GM12878 (cell line): ENCODE data around the gene SPG7. TPM values are rescaled to one million over a fixed set of nuclear protein-coding genes. Genes with fewer than 3 reads are reported as not detected.

Source experiments
- ATAC-seq: fragments of 200-7000 bp; cut with Tn5 transposase; 3 replicates; pipeline ENCODE4 v1.9.1; 2020; ENCODE audit warnings: mild to moderate bottlenecking, moderate library complexity
- BruUV-seq: library from RNA; stranded (reverse); fragments of 400-500 nt; replicated peaks from 2 replicates; lab custom pipeline; 2021; lab: Mats Ljungman, UMichigan
- CTCF ChIA-PET: fragments of 300-600 bp; sonication (Branson Sonifier 250); formaldehyde crosslinking; extraction: SDS; loops from one replicate; lab custom pipeline; 2021; ENCODE audit warnings: inconsistent platforms; lab: Yijun Ruan, JAX
- POLR2A ChIA-PET: fragments of 350-600 bp; formaldehyde crosslinking; extraction: SDS; loops from one replicate; lab custom pipeline; 2021; ENCODE audit warnings: inconsistent platforms; lab: Charles Lee
- RAD21 ChIA-PET: fragments of 300-600 bp; sonication (Branson Sonifier 250); formaldehyde crosslinking; loops from one replicate; lab custom pipeline; 2023; ENCODE audit warnings: antibody characterized with exemption; ENCODE audit not compliant: unreplicated experiment; lab: Charles Lee
- SMC1A ChIA-PET: fragments of 300-600 bp; sonication (Branson Sonifier 250); formaldehyde crosslinking; loops from one replicate; lab custom pipeline; 2023; ENCODE audit not compliant: unreplicated experiment, uncharacterized antibody; lab: Charles Lee
- DNase-seq: peaks from one replicate; pipeline ENCODE4 v3.0.0-alpha.2; 2011; ENCODE audit warnings: low read depth, low spot score
- FAIRE-seq: peaks from 3 replicates; lab custom pipeline; 2011; peaks lifted over from hg19 to GRCh38; lab: Jason Lieb, UNC
- H2AFZ ChIP-seq: 2 replicates; pipeline ENCODE4 v1.6.0; 2011; ENCODE audit warnings: low read depth, low read length, control low read depth; ENCODE audit not compliant: control insufficient read depth
- H3K27ac ChIP-seq: 2 replicates; pipeline ENCODE4 v1.5.1; 2011; ENCODE audit warnings: control low read depth; ENCODE audit not compliant: control insufficient read depth, insufficient read depth
- H3K27me3 ChIP-seq, 2 experiments: replicated peaks in 1 of 2; 2 replicates each; pipeline versions ENCODE4 v1.6.0 to v1.6.1; 2011; ENCODE audit warnings: low read length in 1 of 2; ENCODE audit not compliant: control insufficient read depth in 2 of 2, insufficient read depth in 2 of 2
- H3K36me3 ChIP-seq, 2 experiments: 2 replicates each; pipeline ENCODE4 v1.5.1; 2011; ENCODE audit warnings: low read length in 1 of 2; ENCODE audit not compliant: control insufficient read depth in 2 of 2, insufficient read depth in 2 of 2
- H3K4me1 ChIP-seq: 2 replicates; pipeline ENCODE4 v1.6.1; 2011; ENCODE audit warnings: mild to moderate bottlenecking, low read length, moderate library complexity, mixed read lengths; ENCODE audit not compliant: control insufficient read depth, insufficient read depth
- H3K4me2 ChIP-seq: 2 replicates; pipeline ENCODE4 v1.6.0; 2011; ENCODE audit warnings: control low read depth; ENCODE audit not compliant: control insufficient read depth, insufficient read depth
- H3K4me3 ChIP-seq: fragments of 200-600 bp; sonication (generic); 2 replicates; pipeline ENCODE4 v1.5.1; 2016
- H3K79me2 ChIP-seq: 2 replicates; pipeline ENCODE4 v1.6.0; 2011; ENCODE audit warnings: low read length; ENCODE audit not compliant: control insufficient read depth, insufficient read depth
- H3K9ac ChIP-seq: 2 replicates; pipeline ENCODE4 v1.8.0; 2011; ENCODE audit warnings: low read length, control low read depth, mixed read lengths; ENCODE audit not compliant: control insufficient read depth, insufficient read depth
- H3K9me3 ChIP-seq: replicated peaks from 3 replicates; pipeline ENCODE4 v1.5.1; 2011; ENCODE audit warnings: mild to moderate bottlenecking, low read length; ENCODE audit not compliant: control insufficient read depth, insufficient read depth
- H4K20me1 ChIP-seq: 2 replicates; pipeline ENCODE4 v1.6.0; 2011; ENCODE audit not compliant: control insufficient read depth, insufficient read depth
- BMI1 ChIP-seq: fragments of 450-650 bp; IDR thresholded peaks from 2 replicates; pipeline ENCODE4 v1.6.1; 2016; ENCODE audit warnings: mild to moderate bottlenecking, moderate library complexity, borderline replicate concordance
- CHD4 ChIP-seq: fragments of 200-600 bp; sonication (generic); IDR thresholded peaks from 2 replicates; pipeline ENCODE4 v1.6.1; 2016; ENCODE audit warnings: mild to moderate bottlenecking
- DPF2 ChIP-seq: fragments of 450-650 bp; IDR thresholded peaks from 2 replicates; pipeline ENCODE4 v1.6.1; 2017; ENCODE audit warnings: mild to moderate bottlenecking
- EED ChIP-seq: sonication (generic); IDR thresholded peaks from 2 replicates; pipeline ENCODE4 v1.6.1; 2016; ENCODE audit warnings: antibody characterized with exemption, low read depth
- FOS ChIP-seq: IDR thresholded peaks from 3 replicates; pipeline ENCODE4 v1.6.1; 2011; ENCODE audit warnings: borderline replicate concordance; ENCODE audit not compliant: insufficient read length; ENCODE audit errors: extremely low read depth
- IRF3 ChIP-seq: fragments of 450-650 bp; IDR thresholded peaks from 2 replicates; pipeline ENCODE4 v1.6.1; 2014; ENCODE audit warnings: mild to moderate bottlenecking
- MLLT1 ChIP-seq: fragments of 450-650 bp; IDR thresholded peaks from 2 replicates; pipeline ENCODE4 v1.6.1; 2016; ENCODE audit warnings: mild to moderate bottlenecking
- PKNOX1 ChIP-seq: fragments of 450-650 bp; IDR thresholded peaks from 2 replicates; pipeline ENCODE4 v1.6.1; 2016; ENCODE audit warnings: mild to moderate bottlenecking
- POU2F2 ChIP-seq: IDR thresholded peaks from 3 replicates; pipeline ENCODE4 v1.6.1; 2011; ENCODE audit warnings: low read depth, mild to moderate bottlenecking, low read length, borderline replicate concordance
- SUPT20H ChIP-seq: IDR thresholded peaks from 2 replicates; pipeline ENCODE4 v1.6.1; 2011; ENCODE audit warnings: low read depth, mild to moderate bottlenecking, low read length, moderate library complexity, borderline replicate concordance; ENCODE audit not compliant: control insufficient read depth
- USF2 ChIP-seq: IDR thresholded peaks from 2 replicates; pipeline ENCODE4 v1.6.1; 2011; ENCODE audit warnings: low read depth, low read length, improper control_type of control experiment, borderline replicate concordance
- ZNF622 ChIP-seq: fragments of 450-650 bp; IDR thresholded peaks from 2 replicates; pipeline ENCODE4 v1.6.1; 2017; ENCODE audit warnings: mild to moderate bottlenecking, inconsistent platforms
- ZNF687 ChIP-seq: fragments of 450-650 bp; IDR thresholded peaks from 2 replicates; pipeline ENCODE4 v1.6.1; 2017; ENCODE audit warnings: mild to moderate bottlenecking, moderate library complexity
- WGBS: methylation state at CpG from one replicate; pipeline ENCODE4 v1.1.6; 2016; ENCODE audit warnings: low lambda C conversion rate; ENCODE audit not compliant: insufficient replicate concordance, insufficient coverage; ENCODE audit errors: missing lambda C conversion rate; 5-methylcytosine and 5-hydroxymethylcytosine counted together
- in situ Hi-C: fragments of 300-500 bp; cut with MboI; formaldehyde crosslinking; loops from 9 replicates; pipeline ENCODE4 v1.14.3; 2018; ENCODE audit warnings: mixed read lengths
- intact Hi-C: fragments of 100-400 bp; cut with micrococcal nuclease; formaldehyde crosslinking; loops from one replicate; pipeline ENCODE4 v1.14.2; 2022; ENCODE audit not compliant: unreplicated experiment
- polyA plus RNA-seq, 11 experiments: library from polyadenylated mRNA; depleted of rRNA in 4 of 11; unstranded in 6 of 11; stranded (reverse) in 5 of 11; fragments of >200 nt; fragmentation: Nextera tagmentation in 4 of 11; fragmentation: Illumina TruSeq in 1 of 11; extraction: Ambion mirVana in 4 of 11; extraction: Trizol in 1 of 11; gene quantifications; 1 replicate in 1 of 11; 2 replicates in 10 of 11; pipeline versions ENCODE4 v1.2.1 to v1.2.3, GENCODE V29; 2011 to 2016; ENCODE audit warnings: inconsistent platforms in 2 of 11, missing spikeins in 2 of 11, low read depth in 1 of 11
- total RNA-seq, 4 experiments: library from RNA; depleted of rRNA in 3 of 4; stranded (reverse); fragments of >200 nt in 3 of 4; fragmentation: Illumina TruSeq in 1 of 4; extraction: Trizol in 1 of 4; gene quantifications; 2 replicates each; pipeline versions ENCODE4 v1.2.1 to v1.2.3, GENCODE V29; 2013 to 2021

SPG7 gene
- total and polyA plus RNA-seq, 10 of the 15 experiments (the other 5 are each of a cell fraction or from before 2014, with no cell fraction given): 5.9 to 75.9 (median 52.5) TPM

- ATAC-seq (no peak), FAIRE-seq (no peak), DNase-seq (no peak)
- in situ Hi-C loops: no loop called here
- Histone ChIP-seq H4K20me1 (no peaks in the 10 kb centered on the region), H3K4me3 (no peak overlapping the region), H3K9ac (no peak overlapping the region), H3K4me2 (no peak overlapping the region), H3K9me3 (no peaks in the 10 kb centered on the region), H3K27me3 (no peaks in the 10 kb centered on the region), H3K79me2 (no peaks in the 10 kb centered on the region), H3K4me1 (no peaks in the 10 kb centered on the region), H3K27ac (no peak overlapping the region), H2AFZ (no peak overlapping the region), H3K36me3 (peaks cover 0 to 9% of the 10 kb centered on the region in 2 experiments)
- intact Hi-C loops: no loop called here
- POLR2A ChIA-PET: no interaction called here
- RAD21 ChIA-PET: no interaction called here
- WGBS: 95% methylated on average over 23 of the region's 26 CpGs
- no TSS peak for BruUV-seq
- SMC1A ChIA-PET: no interaction called here
- CTCF ChIA-PET: no interaction called here
- TF ChIP-seq ZNF622: no peak
- no peak for TF ChIP-seq DPF2
- no peak for TF ChIP-seq PKNOX1
- no peak for TF ChIP-seq FOS
- TF ChIP-seq SUPT20H: no peak
- TF ChIP-seq EED: no peak
- TF ChIP-seq MLLT1: no peak
- TF ChIP-seq CHD4: no peak
- no peak for TF ChIP-seq POU2F2
- no peak for TF ChIP-seq BMI1
- no peak for TF ChIP-seq ZNF687
- TF ChIP-seq USF2: no peak
- no peak for TF ChIP-seq IRF3
Observed at GRCh38 chr16:89545831-89546574, 37.8 kb downstream of the SPG7 start.
